ENCODE measurements around the gene SRP14.
"Not testable (repeated sequence)": the region's sequence is repeated elsewhere in the genome, so short reads cannot be mapped to it uniquely, and the experiment has no call there.

SRP14 gene

GRCh38 chr15:40002295-40002694 lies 36.7 kb downstream of the SRP14 start:
- no peak for ATAC-seq
- Mint-ChIP-seq H3K4me3 (no peak overlapping the region), H3K9me3 (no peaks in the 10 kb centered on the region), H3K4me1 (no peaks in the 10 kb centered on the region), H3K27me3 (no peaks in the 10 kb centered on the region), H3K27ac (no peak overlapping the region), H3K36me3 (ENCODE audit: low read depth) (peaks cover 9% of the 10 kb centered on the region)
- no peak for DNase-seq

GRCh38 chr15:39999538-40000200 lies 39.3 kb downstream of the SRP14 start:
- H3K27ac Mint-ChIP-seq = no peak overlapping the region
- H3K9me3 Mint-ChIP-seq = no peaks in the 10 kb centered on the region
- peaks cover 11% of the 10 kb centered on the region for H3K36me3 Mint-ChIP-seq (ENCODE audit: low read depth)
- H3K27me3 Mint-ChIP-seq = no peaks in the 10 kb centered on the region
- no peak overlapping the region for H3K4me3 Mint-ChIP-seq
- no peaks in the 10 kb centered on the region for H3K4me1 Mint-ChIP-seq
- ATAC-seq = no peak
- DNase-seq = no peak

- no peaks in the 10 kb centered on the region for H3K4me1 Mint-ChIP-seq
- peaks cover 10% of the 10 kb centered on the region for H3K36me3 Mint-ChIP-seq (ENCODE audit: low read depth)
- H3K27me3 Mint-ChIP-seq = no peaks in the 10 kb centered on the region
- DNase-seq (no peak), ATAC-seq (no peak)
- H3K27ac Mint-ChIP-seq = no peak overlapping the region
- no peak overlapping the region for H3K4me3 Mint-ChIP-seq
- no peaks in the 10 kb centered on the region for H3K9me3 Mint-ChIP-seq
These were observed 40.4 kb downstream of the SRP14 start for GRCh38 chr15:39998511-39999077.

- no peaks in the 10 kb centered on the region for H3K9me3 Mint-ChIP-seq
- H3K4me1 Mint-ChIP-seq = no peaks in the 10 kb centered on the region
- no peak for DNase-seq
- no peak for ATAC-seq
- H3K36me3 Mint-ChIP-seq (ENCODE audit: low read depth) = peaks cover 16% of the 10 kb centered on the region
- no peaks in the 10 kb centered on the region for H3K27me3 Mint-ChIP-seq
- H3K27ac Mint-ChIP-seq = no peak overlapping the region
- H3K4me3 Mint-ChIP-seq = no peak overlapping the region
These were observed 41.3 kb downstream of the SRP14 start for GRCh38 chr15:39997639-39998038.

- no peaks in the 10 kb centered on the region for H3K4me1 Mint-ChIP-seq
- no peak overlapping the region for H3K27ac Mint-ChIP-seq
- no peak overlapping the region for H3K4me3 Mint-ChIP-seq
- no peaks in the 10 kb centered on the region for H3K9me3 Mint-ChIP-seq
- DNase-seq = no peak
- ATAC-seq = no peak
- no peaks in the 10 kb centered on the region for H3K27me3 Mint-ChIP-seq
- H3K36me3 Mint-ChIP-seq (ENCODE audit: low read depth) = peaks cover 16% of the 10 kb centered on the region
These were observed 42.0 kb downstream of the SRP14 start for GRCh38 chr15:39997031-39997430.

GRCh38 chr15:39996228-39996627 lies 42.8 kb downstream of the SRP14 start:
- H3K9me3 Mint-ChIP-seq, DNase-seq, ATAC-seq, H3K4me3 Mint-ChIP-seq, H3K27me3 Mint-ChIP-seq, H3K27ac Mint-ChIP-seq, H3K4me1 Mint-ChIP-seq: not testable (repeated sequence)
- H3K36me3 Mint-ChIP-seq (ENCODE audit: low read depth) = peaks cover 16% of the 10 kb centered on the region

- not testable (repeated sequence) for ATAC-seq, H3K27ac Mint-ChIP-seq, H3K27me3 Mint-ChIP-seq, DNase-seq, H3K4me3 Mint-ChIP-seq, H3K9me3 Mint-ChIP-seq, H3K4me1 Mint-ChIP-seq
- peaks cover 28% of the 10 kb centered on the region for H3K36me3 Mint-ChIP-seq (ENCODE audit: low read depth)
These were observed 46.0 kb downstream of the SRP14 start for GRCh38 chr15:39992953-39993352.

- H3K9me3 Mint-ChIP-seq = no peaks in the 10 kb centered on the region
- H3K27me3 Mint-ChIP-seq = no peaks in the 10 kb centered on the region
- ATAC-seq (no peak), DNase-seq (no peak)
- no peak overlapping the region for H3K27ac Mint-ChIP-seq
- H3K4me1 Mint-ChIP-seq = no peaks in the 10 kb centered on the region
- H3K4me3 Mint-ChIP-seq = no peak overlapping the region
- peaks cover 34% of the 10 kb centered on the region for H3K36me3 Mint-ChIP-seq (ENCODE audit: low read depth)
These were observed 48.3 kb downstream of the SRP14 start for GRCh38 chr15:39990706-39991105.

GRCh38 chr15:39987821-39988220 lies 51.2 kb downstream of the SRP14 start:
- H3K9me3 Mint-ChIP-seq = peaks cover 3% of the 10 kb centered on the region
- H3K27ac Mint-ChIP-seq = no peak overlapping the region
- no peaks in the 10 kb centered on the region for H3K27me3 Mint-ChIP-seq
- no peak overlapping the region for H3K4me3 Mint-ChIP-seq
- ATAC-seq (no peak), DNase-seq (no peak)
- peaks cover 41% of the 10 kb centered on the region for H3K36me3 Mint-ChIP-seq (ENCODE audit: low read depth)
- no peaks in the 10 kb centered on the region for H3K4me1 Mint-ChIP-seq

All from activated naive CD8-positive, alpha-beta T cell treated with anti-CD3 and anti-CD28 coated beads, Interleukin-2, amount 50 U/mL, for 24 hours (primary cell).